SK-N-SH (cell line): Measurements from ENCODE around the gene GNPAT.

Experiments
- CHD2 ChIP-seq: fragments of 150-350 bp; IDR thresholded peaks from 2 replicates; pipeline ENCODE4 v1.6.1; 2018; ENCODE audit warnings: low read length; ENCODE audit not compliant: partially characterized antibody
- MAX ChIP-seq: IDR thresholded peaks from 2 replicates; pipeline ENCODE4 v1.4.0; 2012; ENCODE audit warnings: low read depth
- RCOR1 ChIP-seq: fragments of 150-350 bp; IDR thresholded peaks from 2 replicates; pipeline ENCODE4 v1.6.1; 2017; ENCODE audit warnings: antibody characterized with exemption, low read length
- REST ChIP-seq: IDR thresholded peaks from 2 replicates; pipeline ENCODE4 v1.6.1; 2012; ENCODE audit warnings: mild to moderate bottlenecking, low read depth, low read length, moderate library complexity
- TEAD4 ChIP-seq: IDR thresholded peaks from 2 replicates; pipeline ENCODE4 v1.4.0; 2012; ENCODE audit warnings: mild to moderate bottlenecking, borderline replicate concordance; ENCODE audit not compliant: insufficient read depth
- USF2 ChIP-seq: fragments of 150-350 bp; IDR thresholded peaks from 2 replicates; pipeline ENCODE4 v1.6.1; 2017; ENCODE audit warnings: antibody characterized with exemption, low read length, low read depth, borderline replicate concordance
- TF ChIP-seq, protein P1 (sequence below): fragments of 200-600 bp; sonication (generic); IDR thresholded peaks from 2 replicates; pipeline ENCODE4 v1.6.1; 2017; ENCODE audit warnings: antibody characterized with exemption, mild to moderate bottlenecking, moderate library complexity
- TF ChIP-seq, protein P2 (sequence below): IDR thresholded peaks from 2 replicates; pipeline ENCODE4 v1.4.0; 2012; ENCODE audit warnings: low read depth, borderline replicate concordance

- TF ChIP-seq, protein P1, sequence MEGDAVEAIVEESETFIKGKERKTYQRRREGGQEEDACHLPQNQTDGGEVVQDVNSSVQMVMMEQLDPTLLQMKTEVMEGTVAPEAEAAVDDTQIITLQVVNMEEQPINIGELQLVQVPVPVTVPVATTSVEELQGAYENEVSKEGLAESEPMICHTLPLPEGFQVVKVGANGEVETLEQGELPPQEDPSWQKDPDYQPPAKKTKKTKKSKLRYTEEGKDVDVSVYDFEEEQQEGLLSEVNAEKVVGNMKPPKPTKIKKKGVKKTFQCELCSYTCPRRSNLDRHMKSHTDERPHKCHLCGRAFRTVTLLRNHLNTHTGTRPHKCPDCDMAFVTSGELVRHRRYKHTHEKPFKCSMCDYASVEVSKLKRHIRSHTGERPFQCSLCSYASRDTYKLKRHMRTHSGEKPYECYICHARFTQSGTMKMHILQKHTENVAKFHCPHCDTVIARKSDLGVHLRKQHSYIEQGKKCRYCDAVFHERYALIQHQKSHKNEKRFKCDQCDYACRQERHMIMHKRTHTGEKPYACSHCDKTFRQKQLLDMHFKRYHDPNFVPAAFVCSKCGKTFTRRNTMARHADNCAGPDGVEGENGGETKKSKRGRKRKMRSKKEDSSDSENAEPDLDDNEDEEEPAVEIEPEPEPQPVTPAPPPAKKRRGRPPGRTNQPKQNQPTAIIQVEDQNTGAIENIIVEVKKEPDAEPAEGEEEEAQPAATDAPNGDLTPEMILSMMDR: no peak
- TF ChIP-seq REST (no peak), TEAD4 (no peak), USF2 (no peak), RCOR1 (no peak), CHD2 (no peak), MAX (no peak)
- TF ChIP-seq, protein P2, sequence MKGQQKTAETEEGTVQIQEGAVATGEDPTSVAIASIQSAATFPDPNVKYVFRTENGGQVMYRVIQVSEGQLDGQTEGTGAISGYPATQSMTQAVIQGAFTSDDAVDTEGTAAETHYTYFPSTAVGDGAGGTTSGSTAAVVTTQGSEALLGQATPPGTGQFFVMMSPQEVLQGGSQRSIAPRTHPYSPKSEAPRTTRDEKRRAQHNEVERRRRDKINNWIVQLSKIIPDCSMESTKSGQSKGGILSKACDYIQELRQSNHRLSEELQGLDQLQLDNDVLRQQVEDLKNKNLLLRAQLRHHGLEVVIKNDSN: no peak
Measured at GRCh38 chr1:231318568-231318967, 77.6 kb downstream of the GNPAT start.
